Measurements from ENCODE around the gene NCKAP5L. TPM values are rescaled to one million over a fixed set of nuclear protein-coding genes. Genes with fewer than 3 reads are reported as not detected.

NCKAP5L gene, protein sequence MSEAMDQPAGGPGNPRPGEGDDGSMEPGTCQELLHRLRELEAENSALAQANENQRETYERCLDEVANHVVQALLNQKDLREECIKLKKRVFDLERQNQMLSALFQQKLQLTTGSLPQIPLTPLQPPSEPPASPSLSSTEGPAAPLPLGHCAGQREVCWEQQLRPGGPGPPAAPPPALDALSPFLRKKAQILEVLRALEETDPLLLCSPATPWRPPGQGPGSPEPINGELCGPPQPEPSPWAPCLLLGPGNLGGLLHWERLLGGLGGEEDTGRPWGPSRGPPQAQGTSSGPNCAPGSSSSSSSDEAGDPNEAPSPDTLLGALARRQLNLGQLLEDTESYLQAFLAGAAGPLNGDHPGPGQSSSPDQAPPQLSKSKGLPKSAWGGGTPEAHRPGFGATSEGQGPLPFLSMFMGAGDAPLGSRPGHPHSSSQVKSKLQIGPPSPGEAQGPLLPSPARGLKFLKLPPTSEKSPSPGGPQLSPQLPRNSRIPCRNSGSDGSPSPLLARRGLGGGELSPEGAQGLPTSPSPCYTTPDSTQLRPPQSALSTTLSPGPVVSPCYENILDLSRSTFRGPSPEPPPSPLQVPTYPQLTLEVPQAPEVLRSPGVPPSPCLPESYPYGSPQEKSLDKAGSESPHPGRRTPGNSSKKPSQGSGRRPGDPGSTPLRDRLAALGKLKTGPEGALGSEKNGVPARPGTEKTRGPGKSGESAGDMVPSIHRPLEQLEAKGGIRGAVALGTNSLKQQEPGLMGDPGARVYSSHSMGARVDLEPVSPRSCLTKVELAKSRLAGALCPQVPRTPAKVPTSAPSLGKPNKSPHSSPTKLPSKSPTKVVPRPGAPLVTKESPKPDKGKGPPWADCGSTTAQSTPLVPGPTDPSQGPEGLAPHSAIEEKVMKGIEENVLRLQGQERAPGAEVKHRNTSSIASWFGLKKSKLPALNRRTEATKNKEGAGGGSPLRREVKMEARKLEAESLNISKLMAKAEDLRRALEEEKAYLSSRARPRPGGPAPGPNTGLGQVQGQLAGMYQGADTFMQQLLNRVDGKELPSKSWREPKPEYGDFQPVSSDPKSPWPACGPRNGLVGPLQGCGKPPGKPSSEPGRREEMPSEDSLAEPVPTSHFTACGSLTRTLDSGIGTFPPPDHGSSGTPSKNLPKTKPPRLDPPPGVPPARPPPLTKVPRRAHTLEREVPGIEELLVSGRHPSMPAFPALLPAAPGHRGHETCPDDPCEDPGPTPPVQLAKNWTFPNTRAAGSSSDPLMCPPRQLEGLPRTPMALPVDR (N-terminal part only)
- 19.9 and 36.0 TPM in 2 replicates for total RNA-seq

DNA sequence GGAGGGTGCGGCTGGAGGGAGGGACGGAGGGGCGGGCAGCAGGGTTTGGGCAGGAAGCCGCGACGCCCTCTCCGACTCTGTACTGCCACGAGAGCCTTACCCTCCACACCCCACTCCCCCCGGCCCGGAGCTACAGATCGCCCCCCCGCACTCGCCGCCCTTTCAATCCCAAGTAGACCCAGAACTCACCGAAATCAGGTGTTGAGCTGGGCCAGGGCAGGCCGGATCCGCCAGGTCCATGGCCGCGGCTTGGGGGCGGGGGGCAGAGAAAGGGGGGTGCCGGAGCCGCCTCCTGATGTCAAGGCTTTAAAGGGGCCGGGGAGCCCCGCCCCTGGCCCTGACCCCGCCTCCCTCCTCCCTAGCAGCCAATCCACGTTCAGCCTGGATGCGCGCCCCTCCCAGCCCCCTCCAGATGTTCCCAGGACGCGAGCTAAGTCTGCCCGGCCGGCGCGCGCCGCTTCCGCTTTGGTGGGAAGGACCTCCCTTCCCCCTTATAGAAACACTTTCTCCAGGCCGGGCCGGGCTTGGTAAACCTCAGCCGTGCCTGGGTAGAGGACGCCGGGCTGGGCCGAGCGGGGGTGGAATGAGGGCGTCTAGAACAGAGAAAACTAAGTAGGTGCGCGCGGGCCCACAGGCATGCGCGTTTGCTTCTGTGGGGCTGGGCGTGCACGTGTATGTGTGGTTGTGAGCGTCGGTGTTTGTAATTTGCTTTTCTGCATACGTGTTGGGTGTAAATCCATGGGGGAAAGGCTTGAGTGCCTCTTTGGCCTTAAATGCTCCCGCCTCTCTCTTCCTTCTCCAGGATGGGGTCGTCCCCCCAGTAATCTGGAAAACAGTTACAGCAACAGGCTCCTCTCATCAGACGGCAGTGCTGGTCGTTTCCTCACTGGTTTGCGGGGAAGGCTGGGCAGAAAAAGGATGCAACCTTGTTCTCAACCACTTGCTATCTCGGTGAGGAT, at the start of gene NCKAP5L:
TSS of gene NCKAP5L (minus strand) at position 281 of the 959 bp plus-strand sequence. CDS start 24,369 bp downstream, outside the sequence.

DNA sequence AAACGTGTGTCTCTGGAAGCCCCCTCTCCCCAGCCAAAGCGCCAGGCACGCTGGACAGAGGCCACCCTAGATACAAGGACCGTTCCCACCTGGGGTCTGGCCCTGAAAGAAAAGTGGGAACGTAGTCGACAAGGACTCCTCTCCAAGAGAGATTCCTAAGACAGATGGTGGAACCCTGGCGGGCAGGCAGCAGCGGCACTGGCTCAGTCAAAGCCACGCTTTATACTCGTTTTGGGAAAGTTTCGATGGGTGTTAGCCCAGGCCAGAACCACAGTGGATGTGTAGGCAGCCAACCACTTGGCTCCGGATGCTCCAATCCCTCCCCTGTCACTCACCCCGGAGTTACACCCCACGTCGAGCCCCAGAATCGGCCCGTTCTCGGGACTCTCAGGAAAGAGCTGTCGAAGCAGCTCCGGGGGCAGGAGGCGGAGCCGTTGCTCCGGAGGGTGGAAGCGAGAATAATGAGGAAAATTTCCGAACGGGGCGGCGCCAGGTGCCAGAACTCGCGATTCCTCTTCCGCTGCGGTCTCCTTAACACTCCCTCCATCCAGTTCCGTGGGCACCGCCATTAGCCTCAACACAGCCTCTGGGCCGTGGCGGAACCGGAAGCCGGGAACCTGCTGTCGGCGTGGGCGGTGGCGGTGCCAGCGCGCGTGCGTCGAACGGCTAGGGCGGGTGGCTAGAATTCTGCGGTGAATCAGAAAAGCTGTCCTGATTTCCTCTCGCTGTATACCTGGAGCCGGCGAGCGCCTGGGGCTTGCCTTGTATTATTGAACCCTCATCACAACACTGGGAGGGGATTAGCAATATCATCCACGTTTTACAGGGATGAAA, 14.5 kb upstream of the NCKAP5L start, which contains the start of gene BCDIN3D:
TSS of gene BCDIN3D (minus strand) at position 588 of the 834 bp plus-strand sequence. CDS start at position 569, 19 bp downstream.

Other genes with a start within 250 kb of the NCKAP5L start
- gene FAM186B, start 222.8 kb downstream of the NCKAP5L start, total RNA-seq, result 0.13 TPM in 1 of 2 replicates, not detected in the other
- 10.1 and 13.1 TPM in 2 replicates for gene PRPF40B, start 204.9 kb downstream of the NCKAP5L start, total RNA-seq
- gene FMNL3, start 121.0 kb downstream of the NCKAP5L start, total RNA-seq, result 16.2 and 26.9 TPM in 2 replicates
- gene TMBIM6, start 86.9 kb downstream of the NCKAP5L start, total RNA-seq, result 303 and 380 TPM in 2 replicates
- gene BCDIN3D, start 14.7 kb upstream of the NCKAP5L start, total RNA-seq, result 0.98 and 1.9 TPM in 2 replicates
- gene FAIM2, start 75.5 kb upstream of the NCKAP5L start, total RNA-seq, result 0.13 TPM in 1 of 2 replicates, not detected in the other
- gene AQP2, start 122.3 kb upstream of the NCKAP5L start, total RNA-seq, result not detected in 2 replicates
- gene AQP5, start 133.5 kb upstream of the NCKAP5L start, total RNA-seq, result 0.13 TPM in 1 of 2 replicates, not detected in the other
- gene AQP6, start 144.5 kb upstream of the NCKAP5L start, total RNA-seq, result under 0.01 TPM in 1 of 2 replicates, not detected in the other
- 10.0 and 93.7 TPM in 2 replicates for gene RACGAP1, start 197.1 kb upstream of the NCKAP5L start, total RNA-seq
- 2.6 and 4.8 TPM in 2 replicates for gene ASIC1, start 229.2 kb upstream of the NCKAP5L start, total RNA-seq